IMR-90 (cell line): Measurements from ENCODE around the gene ASTN2. TPM values are rescaled to one million over a fixed set of nuclear protein-coding genes. Genes with fewer than 3 reads are reported as not detected.

Source experiments
- ATAC-seq: fragments of 200-7000 bp; cut with Tn5 transposase; 2 replicates; pipeline ENCODE4 v1.9.1; 2020; ENCODE audit warnings: low read depth, mild to moderate bottlenecking, moderate library complexity
- BruUV-seq: library from RNA; stranded (reverse); fragments of 400-500 nt; replicated peaks from 2 replicates; lab custom pipeline; 2021; lab: Mats Ljungman, UMichigan
- CTCF ChIA-PET: fragments of 300-600 bp; formaldehyde crosslinking; extraction: SDS; loops from one replicate; lab custom pipeline; 2021; ENCODE audit warnings: antibody characterized with exemption; lab: Yijun Ruan, JAX
- POLR2A ChIA-PET: fragments of 300-600 bp; sonication (Branson Sonifier 250); formaldehyde crosslinking; loops from one replicate; lab custom pipeline; 2022; ENCODE audit warnings: antibody characterized with exemption; ENCODE audit not compliant: unreplicated experiment; lab: Charles Lee
- DNase-seq: peaks from one replicate; pipeline ENCODE4 v3.0.0; 2013
- H2AFZ ChIP-seq: replicated peaks from 2 replicates; pipeline ENCODE3; 2013; ENCODE audit warnings: low read length, mild to moderate bottlenecking; ENCODE audit not compliant: poor library complexity
- H2AK5ac ChIP-seq: 2 replicates; pipeline ENCODE4 v1.6.1; 2013; ENCODE audit warnings: low read depth, low read length, inconsistent platforms
- H2AK9ac ChIP-seq: replicated peaks from 2 replicates; pipeline ENCODE3; 2013; ENCODE audit warnings: mild to moderate bottlenecking, low read depth, low read length, moderate library complexity; ENCODE audit not compliant: poor library complexity
- H2BK120ac ChIP-seq: 2 replicates; pipeline ENCODE4 v1.6.1; 2013; ENCODE audit warnings: low read depth, low read length, inconsistent platforms
- H2BK15ac ChIP-seq: 3 replicates; pipeline ENCODE4 v1.6.1; 2013; ENCODE audit warnings: low read depth, low read length, inconsistent platforms
- H2BK20ac ChIP-seq: 2 replicates; pipeline ENCODE4 v1.6.1; 2013; ENCODE audit warnings: low read depth, mild to moderate bottlenecking, inconsistent platforms, low read length, moderate library complexity
- H2BK5ac ChIP-seq: 2 replicates; pipeline ENCODE4 v1.6.1; 2013; ENCODE audit warnings: mild to moderate bottlenecking, low read depth, low read length, inconsistent platforms; ENCODE audit not compliant: poor library complexity, severe bottlenecking
- H3K14ac ChIP-seq: replicated peaks from 2 replicates; pipeline ENCODE4 v1.6.1; 2013; ENCODE audit warnings: low read depth, low read length, inconsistent platforms
- H3K18ac ChIP-seq: 2 replicates; pipeline ENCODE4 v1.6.1; 2013; ENCODE audit warnings: low read depth, low read length, control low read depth
- H3K23ac ChIP-seq: 2 replicates; pipeline ENCODE4 v1.6.1; 2013; ENCODE audit warnings: low read depth, low read length, inconsistent platforms
- H3K27ac ChIP-seq: 2 replicates; pipeline ENCODE4 v1.5.1; 2013; ENCODE audit warnings: mild to moderate bottlenecking, control low read depth, low read length; ENCODE audit not compliant: insufficient read depth
- H3K27me3 ChIP-seq: 2 replicates; pipeline ENCODE4 v1.6.1; 2013; ENCODE audit warnings: low read length; ENCODE audit not compliant: control insufficient read depth, insufficient read depth
- H3K36me3 ChIP-seq: 2 replicates; pipeline ENCODE4 v1.6.1; 2013; ENCODE audit warnings: low read length, mixed read lengths; ENCODE audit not compliant: control insufficient read depth, insufficient read depth
- H3K4ac ChIP-seq: 2 replicates; pipeline ENCODE4 v1.6.1; 2013; ENCODE audit warnings: low read depth, low read length, inconsistent platforms
- H3K4me1 ChIP-seq: 2 replicates; pipeline ENCODE4 v1.6.1; 2013; ENCODE audit warnings: low read length, mixed read lengths; ENCODE audit not compliant: control insufficient read depth, insufficient read depth
- H3K4me2 ChIP-seq: 2 replicates; pipeline ENCODE4 v1.6.1; 2013; ENCODE audit warnings: low read depth, mild to moderate bottlenecking, control low read depth, low read length, moderate library complexity
- H3K4me3 ChIP-seq: 2 replicates; pipeline ENCODE4 v1.5.1; 2013; ENCODE audit warnings: low read depth, mild to moderate bottlenecking, control low read depth, low read length, moderate library complexity; ENCODE audit not compliant: insufficient read depth
- H3K56ac ChIP-seq: 2 replicates; pipeline ENCODE4 v1.6.1; 2013; ENCODE audit warnings: low read length, inconsistent platforms; ENCODE audit not compliant: insufficient read depth; ENCODE audit errors: extremely low read depth
- H3K79me1 ChIP-seq, 2 experiments: 2 replicates each; pipeline ENCODE4 v1.6.1; 2013; ENCODE audit warnings: low read length in 2 of 2, inconsistent platforms in 1 of 2, low read depth in 1 of 2
- H3K9ac ChIP-seq: 2 replicates; pipeline ENCODE4 v1.6.1; 2013; ENCODE audit warnings: low read depth, low read length, control low read depth
- H3K9me1 ChIP-seq: 2 replicates; pipeline ENCODE4 v1.6.1; 2013; ENCODE audit warnings: low read length, inconsistent platforms; ENCODE audit not compliant: insufficient read depth
- H3K9me3 ChIP-seq: 2 replicates; pipeline ENCODE4 v1.6.1; 2013; ENCODE audit warnings: low read length; ENCODE audit not compliant: control insufficient read depth, insufficient read depth
- H4K20me1 ChIP-seq: 2 replicates; pipeline ENCODE4 v1.6.1; 2013; ENCODE audit warnings: low read length, inconsistent platforms; ENCODE audit not compliant: insufficient read depth
- H4K5ac ChIP-seq: 2 replicates; pipeline ENCODE4 v1.6.1; 2013; ENCODE audit warnings: mild to moderate bottlenecking, low read depth, low read length, control low read depth
- H4K8ac ChIP-seq, 2 experiments: 2 replicates each; pipeline ENCODE4 v1.6.1; 2013; ENCODE audit warnings: low read depth in 2 of 2, low read length in 2 of 2, control low read depth in 1 of 2, inconsistent platforms in 1 of 2
- H4K91ac ChIP-seq: 2 replicates; pipeline ENCODE4 v1.6.1; 2013; ENCODE audit warnings: low read depth, low read length, inconsistent platforms; ENCODE audit not compliant: insufficient read depth
- BHLHE40 ChIP-seq: fragments of 150-350 bp; IDR thresholded peaks from 2 replicates; pipeline ENCODE4 v1.6.1; 2016; ENCODE audit warnings: mild to moderate bottlenecking, low read depth, low read length
- CEBPB ChIP-seq: IDR thresholded peaks from 2 replicates; pipeline ENCODE4 v1.6.1; 2012; ENCODE audit warnings: low read depth, low read length, improper control_type of control experiment
- CHD1 ChIP-seq: IDR thresholded peaks from 2 replicates; pipeline ENCODE4 v1.6.1; 2012; ENCODE audit warnings: low read depth, low read length, improper control_type of control experiment
- FOS ChIP-seq: fragments of 150-350 bp; IDR thresholded peaks from 2 replicates; pipeline ENCODE4 v1.6.1; 2016; ENCODE audit warnings: low read depth, low read length
- MAFK ChIP-seq: IDR thresholded peaks from 2 replicates; pipeline ENCODE4 v1.6.1; 2012; ENCODE audit warnings: low read depth, low read length, improper control_type of control experiment
- MAZ ChIP-seq: IDR thresholded peaks from 2 replicates; pipeline ENCODE4 v1.6.1; 2012; ENCODE audit warnings: low read depth, mild to moderate bottlenecking, low read length, improper control_type of control experiment, moderate library complexity, borderline replicate concordance
- MXI1 ChIP-seq: IDR thresholded peaks from 2 replicates; pipeline ENCODE4 v1.6.1; 2012; ENCODE audit warnings: low read depth, mild to moderate bottlenecking, low read length, moderate library complexity, borderline replicate concordance
- NFE2L2 ChIP-seq: fragments of 150-350 bp; IDR thresholded peaks from 2 replicates; pipeline ENCODE4 v1.6.1; 2016; ENCODE audit warnings: low read depth, mild to moderate bottlenecking, low read length
- POLR2A ChIP-seq: IDR thresholded peaks from 2 replicates; pipeline ENCODE4 v1.6.1; 2012; ENCODE audit warnings: mild to moderate bottlenecking, low read depth, low read length
- RAD21 ChIP-seq: IDR thresholded peaks from 2 replicates; pipeline ENCODE4 v1.6.1; 2012; ENCODE audit warnings: low read length, improper control_type of control experiment
- RCOR1 ChIP-seq: IDR thresholded peaks from 2 replicates; pipeline ENCODE4 v1.6.1; 2012; ENCODE audit warnings: mild to moderate bottlenecking, low read length, improper control_type of control experiment; ENCODE audit not compliant: insufficient replicate concordance
- RFX5 ChIP-seq: IDR thresholded peaks from 2 replicates; pipeline ENCODE4 v1.8.0; 2012; ENCODE audit warnings: low read depth, mild to moderate bottlenecking, low read length, moderate library complexity
- SMC3 ChIP-seq: fragments of 150-350 bp; IDR thresholded peaks from 2 replicates; pipeline ENCODE4 v1.6.1; 2016; ENCODE audit warnings: low read depth, mild to moderate bottlenecking, antibody characterized with exemption, low read length, moderate library complexity
- WGBS, 2 experiments: methylation state at CpG; one replicate each; pipeline versions ENCODE4 v1.1.5 to v1.1.7; 2013; ENCODE audit warnings: missing lambda C conversion rate in 2 of 2; ENCODE audit not compliant: insufficient read length in 1 of 2; ENCODE audit errors: extremely low coverage in 2 of 2; 5-methylcytosine and 5-hydroxymethylcytosine counted together
- dilution Hi-C: fragments of 300-500 bp; cut with HindIII; formaldehyde crosslinking; loops from one replicate; pipeline ENCODE4 v1.14.3; 2018; ENCODE audit warnings: low sequenced_read_pairs; ENCODE audit not compliant: unreplicated experiment
- in situ Hi-C: fragments of 300-500 bp; cut with MboI; formaldehyde crosslinking; loops from 3 replicates; pipeline ENCODE4 v1.14.3; 2019; ENCODE audit warnings: low sequenced_read_pairs, inconsistent platforms, mixed read lengths
- intact Hi-C: fragments of 100-400 bp; cut with micrococcal nuclease; formaldehyde crosslinking; loops from 2 replicates; pipeline ENCODE4 v1.10.0; 2022
- polyA plus RNA-seq, 3 experiments: library from polyadenylated mRNA; depleted of rRNA; stranded (reverse); fragments of >200 nt; gene quantifications; 2 replicates each; pipeline ENCODE4 v1.2.3, GENCODE V29; 2012; ENCODE audit warnings: low replicate concordance in 1 of 3
- total RNA-seq: library from RNA; depleted of rRNA; stranded (reverse); fragments of >200 nt; gene quantifications from 2 replicates; pipeline ENCODE4 v1.2.3, GENCODE V29; 2012
- TF ChIP-seq, protein P1 (sequence below): fragments of 150-350 bp; IDR thresholded peaks from 2 replicates; pipeline ENCODE4 v1.6.1; 2016; ENCODE audit warnings: low read depth, mild to moderate bottlenecking, low read length, moderate library complexity, borderline replicate concordance
- TF ChIP-seq, protein P2 (sequence below): fragments of 150-350 bp; IDR thresholded peaks from 2 replicates; pipeline ENCODE4 v1.6.1; 2017; ENCODE audit warnings: mild to moderate bottlenecking, antibody characterized with exemption, low read length, low read depth
- TF ChIP-seq, protein P3 (sequence below): conservative IDR thresholded peaks from 2 replicates; pipeline ENCODE4 v1.5.1; 2012; ENCODE audit warnings: mild to moderate bottlenecking, low read depth, low read length, improper control_type of control experiment

Gene ASTN2
- total and polyA plus RNA-seq, 2 of the 4 experiments (the other 2 are of a cell fraction): 3.8 to 6.8 TPM

DNA sequence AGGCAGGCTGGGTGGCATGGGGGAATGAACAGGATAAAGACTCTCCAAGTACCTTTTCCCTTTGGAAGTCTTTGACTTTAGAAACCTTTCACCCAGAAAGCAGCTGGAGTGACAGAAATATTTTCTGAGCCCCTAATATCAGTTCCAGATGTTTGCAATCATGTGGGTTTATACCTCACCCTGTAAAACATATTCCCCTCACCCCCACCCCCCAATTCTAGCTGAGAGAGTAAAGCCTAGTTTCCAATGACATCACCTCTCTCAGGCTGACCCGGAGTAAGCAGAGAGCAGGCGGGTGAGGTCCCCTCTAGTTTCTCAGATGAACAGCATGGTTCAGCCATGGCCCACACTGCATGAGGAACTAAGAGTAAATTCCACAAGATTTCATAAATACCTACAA, 810.6 kb downstream of the ASTN2 start:
- Histone ChIP-seq H3K9me1 (no peaks in the 10 kb centered on the region), H3K4me2 (no peak overlapping the region), H3K36me3 (no peaks in the 10 kb centered on the region; the same call in 1 of the 2 replicates), H2AFZ (no peak overlapping the region), H3K27ac (no peak overlapping the region), H3K4ac (no peak overlapping the region), H2BK5ac (no peak overlapping the region), H4K20me1 (no peaks in the 10 kb centered on the region), H3K4me3 (no peak overlapping the region), H2BK15ac (no peak overlapping the region), H2BK20ac (no peak overlapping the region), H3K14ac (no peak overlapping the region), H3K79me1 (no peaks in the 10 kb centered on the region), H3K18ac (no peak overlapping the region), H2AK5ac (no peak overlapping the region), H3K9me3 (no peaks in the 10 kb centered on the region), H2BK120ac (no peak overlapping the region), H4K8ac (no peak overlapping the region), H3K4me1 (no peaks in the 10 kb centered on the region), H2AK9ac (no peak overlapping the region), H4K91ac (no peak overlapping the region), H3K9ac (no peak overlapping the region), H3K23ac (no peak overlapping the region), H4K5ac (no peak overlapping the region), H3K56ac (no peak overlapping the region), H3K27me3 (no peaks in the 10 kb centered on the region)
- WGBS, 2 experiments: no CpG with 5 or more reads among the region's 2 CpGs
- ChIA-PET POLR2A (no interaction called here), CTCF (no interaction called here)
- no peak for ATAC-seq
- in situ Hi-C loops (no loop called here), intact Hi-C loops (no loop called here), dilution Hi-C loops (no loop called here)
- DNase-seq: no peak
- BruUV-seq: no TSS peak
- TF ChIP-seq MAZ: no peak
- TF ChIP-seq NFE2L2: no peak
- no peak for TF ChIP-seq RCOR1
- no peak for TF ChIP-seq CEBPB
- no peak for TF ChIP-seq POLR2A
- no peak for TF ChIP-seq BHLHE40
- TF ChIP-seq MAFK: no peak
- TF ChIP-seq MXI1: no peak
- TF ChIP-seq RFX5: no peak
- TF ChIP-seq SMC3: no peak
- TF ChIP-seq CHD1: no peak
- TF ChIP-seq, protein P1, sequence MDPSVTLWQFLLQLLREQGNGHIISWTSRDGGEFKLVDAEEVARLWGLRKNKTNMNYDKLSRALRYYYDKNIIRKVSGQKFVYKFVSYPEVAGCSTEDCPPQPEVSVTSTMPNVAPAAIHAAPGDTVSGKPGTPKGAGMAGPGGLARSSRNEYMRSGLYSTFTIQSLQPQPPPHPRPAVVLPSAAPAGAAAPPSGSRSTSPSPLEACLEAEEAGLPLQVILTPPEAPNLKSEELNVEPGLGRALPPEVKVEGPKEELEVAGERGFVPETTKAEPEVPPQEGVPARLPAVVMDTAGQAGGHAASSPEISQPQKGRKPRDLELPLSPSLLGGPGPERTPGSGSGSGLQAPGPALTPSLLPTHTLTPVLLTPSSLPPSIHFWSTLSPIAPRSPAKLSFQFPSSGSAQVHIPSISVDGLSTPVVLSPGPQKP: no peak
- TF ChIP-seq RAD21: no peak
- TF ChIP-seq, protein P2, sequence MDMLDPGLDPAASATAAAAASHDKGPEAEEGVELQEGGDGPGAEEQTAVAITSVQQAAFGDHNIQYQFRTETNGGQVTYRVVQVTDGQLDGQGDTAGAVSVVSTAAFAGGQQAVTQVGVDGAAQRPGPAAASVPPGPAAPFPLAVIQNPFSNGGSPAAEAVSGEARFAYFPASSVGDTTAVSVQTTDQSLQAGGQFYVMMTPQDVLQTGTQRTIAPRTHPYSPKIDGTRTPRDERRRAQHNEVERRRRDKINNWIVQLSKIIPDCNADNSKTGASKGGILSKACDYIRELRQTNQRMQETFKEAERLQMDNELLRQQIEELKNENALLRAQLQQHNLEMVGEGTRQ: no peak
- TF ChIP-seq FOS: no peak
- TF ChIP-seq, protein P3, sequence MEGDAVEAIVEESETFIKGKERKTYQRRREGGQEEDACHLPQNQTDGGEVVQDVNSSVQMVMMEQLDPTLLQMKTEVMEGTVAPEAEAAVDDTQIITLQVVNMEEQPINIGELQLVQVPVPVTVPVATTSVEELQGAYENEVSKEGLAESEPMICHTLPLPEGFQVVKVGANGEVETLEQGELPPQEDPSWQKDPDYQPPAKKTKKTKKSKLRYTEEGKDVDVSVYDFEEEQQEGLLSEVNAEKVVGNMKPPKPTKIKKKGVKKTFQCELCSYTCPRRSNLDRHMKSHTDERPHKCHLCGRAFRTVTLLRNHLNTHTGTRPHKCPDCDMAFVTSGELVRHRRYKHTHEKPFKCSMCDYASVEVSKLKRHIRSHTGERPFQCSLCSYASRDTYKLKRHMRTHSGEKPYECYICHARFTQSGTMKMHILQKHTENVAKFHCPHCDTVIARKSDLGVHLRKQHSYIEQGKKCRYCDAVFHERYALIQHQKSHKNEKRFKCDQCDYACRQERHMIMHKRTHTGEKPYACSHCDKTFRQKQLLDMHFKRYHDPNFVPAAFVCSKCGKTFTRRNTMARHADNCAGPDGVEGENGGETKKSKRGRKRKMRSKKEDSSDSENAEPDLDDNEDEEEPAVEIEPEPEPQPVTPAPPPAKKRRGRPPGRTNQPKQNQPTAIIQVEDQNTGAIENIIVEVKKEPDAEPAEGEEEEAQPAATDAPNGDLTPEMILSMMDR: no peak
